MM.1S (cell line): Measurements from ENCODE around the gene BEX4.
"Not testable (repeated sequence)": the region's sequence is repeated elsewhere in the genome, so short reads cannot be mapped to it uniquely, and the experiment has no call there.

Experiments
- EZH2 ChIP-seq: fragments of 300-600 bp; sonication (generic); optimal IDR thresholded peaks from 2 replicates; pipeline ENCODE3; 2017; ENCODE audit warnings: low read depth, mild to moderate bottlenecking, antibody characterized with exemption, low read length, mixed read lengths
- TF ChIP-seq, protein P1 (sequence below): fragments of 300-600 bp; sonication (generic); IDR thresholded peaks from 2 replicates; pipeline ENCODE4 v1.5.1; 2016; ENCODE audit warnings: antibody characterized with exemption, low read length, mixed read lengths

- TF ChIP-seq, protein P1, sequence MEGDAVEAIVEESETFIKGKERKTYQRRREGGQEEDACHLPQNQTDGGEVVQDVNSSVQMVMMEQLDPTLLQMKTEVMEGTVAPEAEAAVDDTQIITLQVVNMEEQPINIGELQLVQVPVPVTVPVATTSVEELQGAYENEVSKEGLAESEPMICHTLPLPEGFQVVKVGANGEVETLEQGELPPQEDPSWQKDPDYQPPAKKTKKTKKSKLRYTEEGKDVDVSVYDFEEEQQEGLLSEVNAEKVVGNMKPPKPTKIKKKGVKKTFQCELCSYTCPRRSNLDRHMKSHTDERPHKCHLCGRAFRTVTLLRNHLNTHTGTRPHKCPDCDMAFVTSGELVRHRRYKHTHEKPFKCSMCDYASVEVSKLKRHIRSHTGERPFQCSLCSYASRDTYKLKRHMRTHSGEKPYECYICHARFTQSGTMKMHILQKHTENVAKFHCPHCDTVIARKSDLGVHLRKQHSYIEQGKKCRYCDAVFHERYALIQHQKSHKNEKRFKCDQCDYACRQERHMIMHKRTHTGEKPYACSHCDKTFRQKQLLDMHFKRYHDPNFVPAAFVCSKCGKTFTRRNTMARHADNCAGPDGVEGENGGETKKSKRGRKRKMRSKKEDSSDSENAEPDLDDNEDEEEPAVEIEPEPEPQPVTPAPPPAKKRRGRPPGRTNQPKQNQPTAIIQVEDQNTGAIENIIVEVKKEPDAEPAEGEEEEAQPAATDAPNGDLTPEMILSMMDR = not testable (repeated sequence)
- TF ChIP-seq EZH2 = not testable (repeated sequence)
Measured at GRCh38 chrX:103235608-103236007, 20.7 kb downstream of the BEX4 start.
